Measurements from ENCODE around the gene CD209.
"Not testable (repeated sequence)": the region's sequence is repeated elsewhere in the genome, so short reads cannot be mapped to it uniquely, and the experiment has no call there.

DNA sequence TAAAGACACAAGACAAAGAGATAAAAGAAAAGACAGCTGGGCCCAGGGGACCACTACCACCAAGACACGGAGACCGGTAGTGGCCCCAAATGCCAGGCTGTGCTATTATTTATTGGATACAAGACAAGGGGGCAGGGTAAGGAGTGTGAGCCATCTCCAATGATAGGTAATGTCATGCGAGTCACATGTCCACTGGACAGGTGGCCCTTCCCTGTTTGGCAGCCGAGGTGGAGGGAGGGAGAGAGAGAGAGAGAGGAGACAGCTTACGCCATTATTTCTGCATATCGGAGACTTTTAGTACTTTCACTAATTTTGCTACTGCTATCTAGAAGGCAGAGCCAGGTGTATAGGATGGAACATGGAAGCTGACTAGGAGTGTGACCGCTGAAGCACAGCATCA is 45.4 kb upstream of the CD209 start:
- TF ChIP-seq, protein P1, sequence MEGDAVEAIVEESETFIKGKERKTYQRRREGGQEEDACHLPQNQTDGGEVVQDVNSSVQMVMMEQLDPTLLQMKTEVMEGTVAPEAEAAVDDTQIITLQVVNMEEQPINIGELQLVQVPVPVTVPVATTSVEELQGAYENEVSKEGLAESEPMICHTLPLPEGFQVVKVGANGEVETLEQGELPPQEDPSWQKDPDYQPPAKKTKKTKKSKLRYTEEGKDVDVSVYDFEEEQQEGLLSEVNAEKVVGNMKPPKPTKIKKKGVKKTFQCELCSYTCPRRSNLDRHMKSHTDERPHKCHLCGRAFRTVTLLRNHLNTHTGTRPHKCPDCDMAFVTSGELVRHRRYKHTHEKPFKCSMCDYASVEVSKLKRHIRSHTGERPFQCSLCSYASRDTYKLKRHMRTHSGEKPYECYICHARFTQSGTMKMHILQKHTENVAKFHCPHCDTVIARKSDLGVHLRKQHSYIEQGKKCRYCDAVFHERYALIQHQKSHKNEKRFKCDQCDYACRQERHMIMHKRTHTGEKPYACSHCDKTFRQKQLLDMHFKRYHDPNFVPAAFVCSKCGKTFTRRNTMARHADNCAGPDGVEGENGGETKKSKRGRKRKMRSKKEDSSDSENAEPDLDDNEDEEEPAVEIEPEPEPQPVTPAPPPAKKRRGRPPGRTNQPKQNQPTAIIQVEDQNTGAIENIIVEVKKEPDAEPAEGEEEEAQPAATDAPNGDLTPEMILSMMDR (IDR thresholded peaks at IDR 0.05), result not testable (repeated sequence)
- TF ChIP-seq SIN3A (IDR thresholded peaks at IDR 0.05; ENCODE audit: borderline replicate concordance, insufficient read depth, low read depth, low read length); POLR2AphosphoS5 (IDR thresholded peaks at IDR 0.05; ENCODE audit: low read depth, low read length): not testable (repeated sequence)
- TF ChIP-seq, protein P2, sequence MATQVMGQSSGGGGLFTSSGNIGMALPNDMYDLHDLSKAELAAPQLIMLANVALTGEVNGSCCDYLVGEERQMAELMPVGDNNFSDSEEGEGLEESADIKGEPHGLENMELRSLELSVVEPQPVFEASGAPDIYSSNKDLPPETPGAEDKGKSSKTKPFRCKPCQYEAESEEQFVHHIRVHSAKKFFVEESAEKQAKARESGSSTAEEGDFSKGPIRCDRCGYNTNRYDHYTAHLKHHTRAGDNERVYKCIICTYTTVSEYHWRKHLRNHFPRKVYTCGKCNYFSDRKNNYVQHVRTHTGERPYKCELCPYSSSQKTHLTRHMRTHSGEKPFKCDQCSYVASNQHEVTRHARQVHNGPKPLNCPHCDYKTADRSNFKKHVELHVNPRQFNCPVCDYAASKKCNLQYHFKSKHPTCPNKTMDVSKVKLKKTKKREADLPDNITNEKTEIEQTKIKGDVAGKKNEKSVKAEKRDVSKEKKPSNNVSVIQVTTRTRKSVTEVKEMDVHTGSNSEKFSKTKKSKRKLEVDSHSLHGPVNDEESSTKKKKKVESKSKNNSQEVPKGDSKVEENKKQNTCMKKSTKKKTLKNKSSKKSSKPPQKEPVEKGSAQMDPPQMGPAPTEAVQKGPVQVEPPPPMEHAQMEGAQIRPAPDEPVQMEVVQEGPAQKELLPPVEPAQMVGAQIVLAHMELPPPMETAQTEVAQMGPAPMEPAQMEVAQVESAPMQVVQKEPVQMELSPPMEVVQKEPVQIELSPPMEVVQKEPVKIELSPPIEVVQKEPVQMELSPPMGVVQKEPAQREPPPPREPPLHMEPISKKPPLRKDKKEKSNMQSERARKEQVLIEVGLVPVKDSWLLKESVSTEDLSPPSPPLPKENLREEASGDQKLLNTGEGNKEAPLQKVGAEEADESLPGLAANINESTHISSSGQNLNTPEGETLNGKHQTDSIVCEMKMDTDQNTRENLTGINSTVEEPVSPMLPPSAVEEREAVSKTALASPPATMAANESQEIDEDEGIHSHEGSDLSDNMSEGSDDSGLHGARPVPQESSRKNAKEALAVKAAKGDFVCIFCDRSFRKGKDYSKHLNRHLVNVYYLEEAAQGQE (IDR thresholded peaks at IDR 0.05; ENCODE audit: insufficient read depth in 1 of 2, low read depth in 2 of 2, low read length in 1 of 2), result not testable (repeated sequence)

All from Panc1 (cell line).